B cell (primary cell): ENCODE results near the gene RPS15. TPM values are rescaled to one million over a fixed set of nuclear protein-coding genes. Genes with fewer than 3 reads are reported as not detected.

Source experiments
- ATAC-seq: fragments of 200-7000 bp; cut with Tn5 transposase; one replicate; pipeline ENCODE4 v1.10.0; 2021; ENCODE audit warnings: low read depth, mild to moderate bottlenecking, moderate number of reproducible peaks, moderate library complexity
- CTCF ChIA-PET: fragments of 350-600 bp; sonication (Branson Sonifier 250); formaldehyde crosslinking; loops from one replicate; lab custom pipeline; 2021; ENCODE audit warnings: antibody characterized with exemption, inconsistent platforms; lab: Charles Lee
- POLR2A ChIA-PET: fragments of 350-600 bp; sonication (Branson Sonifier 250); formaldehyde crosslinking; loops from one replicate; lab custom pipeline; 2021; ENCODE audit warnings: antibody characterized with exemption; lab: Charles Lee
- DNase-seq: peaks from one replicate; pipeline ENCODE4 v3.0.0; 2013
- H2AFZ ChIP-seq: 2 replicates; pipeline ENCODE4 v1.6.1; 2012; ENCODE audit warnings: mild to moderate bottlenecking, low read depth, low read length; ENCODE audit not compliant: insufficient read depth, poor library complexity, severe bottlenecking
- H3K27ac ChIP-seq, 2 donors: 1 replicate in 1 of 2; 2 replicates in 1 of 2; pipeline ENCODE4 v1.5.1; 2012 to 2013; ENCODE audit warnings: low read length in 2 of 2, mild to moderate bottlenecking in 2 of 2, moderate library complexity in 1 of 2
- H3K27me3 ChIP-seq, 4 experiments: fragments of 200-600 bp in 1 of 4; sonication (generic) in 1 of 4; replicated peaks in 1 of 4; 1 replicate in 2 of 4; 2 replicates in 2 of 4; pipeline versions ENCODE4 v1.6.1 to v1.7.0; 2013 to 2016; ENCODE audit warnings: low read length in 3 of 4, mild to moderate bottlenecking in 2 of 4, mixed read lengths in 1 of 4, moderate library complexity in 1 of 4; ENCODE audit not compliant: insufficient read depth in 4 of 4, control insufficient read depth in 3 of 4; ENCODE audit errors: control extremely low read depth in 1 of 4
- H3K36me3 ChIP-seq, 2 experiments: replicated peaks in 1 of 2; 1 replicate in 1 of 2; 2 replicates in 1 of 2; pipeline versions ENCODE4 v1.6.1 to v1.7.1; 2013; ENCODE audit warnings: low read length in 1 of 2; ENCODE audit not compliant: insufficient read depth in 2 of 2, control insufficient read depth in 1 of 2; ENCODE audit errors: control extremely low read depth in 1 of 2, extremely low read depth in 1 of 2
- H3K4me1 ChIP-seq, 2 donors: fragments of 200-600 bp in 1 of 2; sonication (generic) in 1 of 2; 1 replicate in 1 of 2; 2 replicates in 1 of 2; pipeline versions ENCODE4 v1.5.1 to v1.6.1; 2013 to 2017; ENCODE audit warnings: low read length in 2 of 2; ENCODE audit not compliant: control insufficient read depth in 2 of 2, insufficient read depth in 2 of 2
- H3K4me2 ChIP-seq: replicated peaks from 2 replicates; pipeline ENCODE3; 2012; ENCODE audit warnings: mild to moderate bottlenecking, low read depth, low read length; ENCODE audit not compliant: poor library complexity, severe bottlenecking
- H3K4me3 ChIP-seq, 5 experiments: fragments of 200-600 bp in 1 of 5; sonication (generic) in 1 of 5; 1 replicate in 3 of 5; 2 replicates in 2 of 5; pipeline versions ENCODE4 v1.5.1 to v1.7.0; 2011 to 2016; ENCODE audit warnings: low read length in 4 of 5, mild to moderate bottlenecking in 4 of 5, low read depth in 2 of 5, control low read depth in 1 of 5, moderate library complexity in 1 of 5; ENCODE audit not compliant: insufficient read depth in 1 of 5; ENCODE audit errors: control extremely low read depth in 1 of 5, extremely low read depth in 1 of 5
- H3K79me2 ChIP-seq: fragments of 200-600 bp; sonication (generic); one replicate; pipeline ENCODE4 v1.6.0; 2016; ENCODE audit warnings: low read length; ENCODE audit not compliant: control insufficient read depth, insufficient read depth
- H3K9ac ChIP-seq: fragments of 200-600 bp; sonication (generic); 2 replicates; pipeline ENCODE4 v1.6.1; 2017; ENCODE audit warnings: mild to moderate bottlenecking, low read length, moderate library complexity
- H3K9me3 ChIP-seq, 3 donors: one replicate each; pipeline versions ENCODE4 v1.6.1 to v1.7.1; 2013; ENCODE audit warnings: low read length in 2 of 3; ENCODE audit not compliant: control insufficient read depth in 2 of 3, insufficient read depth in 1 of 3; ENCODE audit errors: control extremely low read depth in 1 of 3
- H4K20me1 ChIP-seq: 2 replicates; pipeline ENCODE4 v1.6.0; 2012; ENCODE audit warnings: mild to moderate bottlenecking, low read length; ENCODE audit not compliant: insufficient read depth, control insufficient read depth, poor library complexity, severe bottlenecking
- H3K27ac Mint-ChIP-seq: one replicate; pipeline ENCODE4 v1.8.0; 2021; ENCODE audit warnings: mixed read lengths
- H3K27me3 Mint-ChIP-seq: one replicate; pipeline ENCODE4 v1.8.0; 2021; ENCODE audit warnings: mixed read lengths
- H3K4me1 Mint-ChIP-seq: one replicate; pipeline ENCODE4 v1.8.0; 2021; ENCODE audit warnings: mixed read lengths
- H3K4me3 Mint-ChIP-seq: one replicate; pipeline ENCODE4 v1.8.0; 2021; ENCODE audit warnings: mixed read lengths
- H3K9me3 Mint-ChIP-seq: one replicate; pipeline ENCODE4 v1.8.0; 2022; ENCODE audit warnings: mixed read lengths; ENCODE audit not compliant: insufficient read depth
- CTCF ChIP-seq: fragments of 200-600 bp; IDR thresholded peaks from one replicate; pipeline ENCODE4 v1.8.0; 2022; ENCODE audit warnings: antibody characterized with exemption, mild to moderate bottlenecking
- EZH2 ChIP-seq: IDR thresholded peaks from 2 replicates; pipeline ENCODE4 v1.6.1; 2012; ENCODE audit warnings: borderline replicate concordance, low read depth, mild to moderate bottlenecking, moderate library complexity, low read length; ENCODE audit not compliant: insufficient read depth, poor library complexity, severe bottlenecking
- whole genome bisulfite sequencing: methylation state at CpG from one replicate; pipeline ENCODE4 v1.1.5; 2013; ENCODE audit warnings: missing lambda C conversion rate; ENCODE audit not compliant: insufficient coverage; 5-methylcytosine and 5-hydroxymethylcytosine counted together
- intact Hi-C: fragments of 100-400 bp; cut with micrococcal nuclease; formaldehyde crosslinking; loops from one replicate; pipeline ENCODE4 v1.10.0; 2022
- polyA plus RNA-seq: library from polyadenylated mRNA; depleted of rRNA; stranded (reverse); fragments of >200 nt; gene quantifications from 2 replicates; pipeline ENCODE4 v1.2.3, GENCODE V29; 2012
- total RNA-seq, 2 donors: library from RNA; stranded (reverse); fragments of 120-200 nt in 1 of 2; gene quantifications; 1 replicate in 1 of 2; 2 replicates in 1 of 2; pipeline versions ENCODE4 v1.2.3 to v1.2.4, GENCODE V29; 2013 to 2022

Gene RPS15
- total and polyA plus RNA-seq, 2 donors (not counting 1 experiment from before 2014, with no cell fraction given), result 1,520 to 6,007 TPM

DNA sequence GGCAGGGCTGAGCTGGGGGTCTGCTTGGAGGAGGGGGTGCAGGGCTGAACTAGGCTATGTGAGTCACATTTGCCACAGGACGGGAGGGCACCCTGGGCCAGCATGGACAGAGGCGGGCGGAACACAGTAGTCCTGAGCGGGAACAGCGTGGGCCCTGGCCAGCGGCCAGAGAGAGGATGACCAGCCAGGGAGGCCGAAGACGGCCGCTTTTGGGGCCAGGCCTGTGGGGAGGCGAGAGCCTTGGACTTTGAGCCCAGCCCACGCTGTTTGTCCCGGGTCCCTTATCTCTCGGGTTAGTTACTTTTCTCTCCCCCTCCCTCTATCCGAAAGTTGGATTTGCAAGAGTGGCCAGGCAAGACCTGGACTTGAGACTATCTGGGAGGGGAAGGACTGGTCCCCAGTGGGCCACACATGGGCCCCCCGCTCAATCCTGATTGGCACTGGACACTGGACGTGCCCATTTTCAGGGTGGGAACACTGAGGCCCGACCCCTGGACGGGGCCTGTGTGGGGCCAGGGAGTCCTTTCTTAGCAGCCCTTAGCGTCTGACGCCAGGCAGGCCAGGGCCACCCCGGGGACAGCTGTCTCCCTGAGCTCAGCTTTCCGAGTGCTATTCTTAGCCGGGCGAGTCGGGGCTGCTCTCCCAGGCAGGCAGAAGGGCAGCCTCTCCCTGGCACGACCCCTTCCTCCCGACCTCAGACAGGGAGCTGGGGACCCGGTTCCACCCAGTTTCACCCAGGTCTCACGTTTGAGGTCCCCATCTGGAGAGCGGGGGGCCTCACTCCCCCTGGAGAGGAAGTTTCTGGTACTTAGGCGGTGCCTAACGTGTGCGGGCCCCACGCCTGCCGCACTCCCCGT lies 37.7 kb upstream of the RPS15 start:
- 35% methylated on average over 31 of the region's 36 CpGs for WGBS
- Histone ChIP-seq H3K27ac (peak overlapping the region in 1 of 2 donors; percentile 19), H3K9ac (peak overlapping the region; percentile 74), H3K4me1 (peaks cover 15 to 22% of the 10 kb centered on the region in 2 donors), H3K9me3 (peaks cover 0 to 4% (median 0%) of the 10 kb centered on the region in 3 donors), H2AFZ (peak overlapping the region; percentile 84), H3K36me3 (no peaks in the 10 kb centered on the region), H3K4me3 (peak overlapping the region in 4 of 5 experiments; percentile 39 to 69 (median 62)), H3K79me2 (no peaks in the 10 kb centered on the region), H3K27me3 (peaks cover 0 to 23% (median 5%) of the 10 kb centered on the region in 4 experiments), H3K4me2 (peak overlapping the region; percentile 99), H4K20me1 (no peaks in the 10 kb centered on the region)
- peak; percentile 7 for ATAC-seq
- POLR2A ChIA-PET, result no interaction called here
- TF ChIP-seq CTCF, result no peak
- no peak for TF ChIP-seq EZH2
- no peaks in the 10 kb centered on the region for H3K9me3 Mint-ChIP-seq
- CTCF ChIA-PET, result no interaction called here
- peak overlapping the region; percentile 76 for H3K4me3 Mint-ChIP-seq
- no peak overlapping the region for H3K27ac Mint-ChIP-seq
- H3K4me1 Mint-ChIP-seq, result peaks cover 12% of the 10 kb centered on the region
- peaks cover 4% of the 10 kb centered on the region for H3K27me3 Mint-ChIP-seq
- DNase-seq, result peak; percentile 49
- intact Hi-C loops, result loop anchor here (1.0 kb wide), 1 partner anchor 17 kb away; the partner anchor contains the start of gene NDUFS7
